ENCODE results near the gene ELMO1. TPM values are rescaled to one million over a fixed set of nuclear protein-coding genes. Genes with fewer than 3 reads are reported as not detected.

The ELMO1 gene
- total and polyA plus RNA-seq, 2 of the 13 experiments (the other 11 are each of a cell fraction or from before 2014, with no cell fraction given) = 0.11 to 0.17 TPM

GRCh38 chr7:36875794-36876193, 572.9 kb downstream of the ELMO1 start:
- H3K4me2 ChIP-seq (ENCODE audit: low read depth, low read length) = no peak overlapping the region
- intact Hi-C loops (cut with micrococcal nuclease; ENCODE audit: unreplicated experiment) = no loop called here
- TF ChIP-seq DPF2 (CRISPR knock-in tag; IDR thresholded peaks at IDR 0.05; ENCODE audit: borderline replicate concordance, low read depth) (no peak), ZNF687 (CRISPR knock-in tag; IDR thresholded peaks at IDR 0.05) (no peak), HNRNPH1 (optimal IDR thresholded peaks at IDR 0.05; ENCODE audit: low read depth, low read length) (no peak), ZBTB40 (IDR thresholded peaks at IDR 0.05) (no peak), ZBTB40 (CRISPR knock-in tag; IDR thresholded peaks at IDR 0.05) (no peak), ZMAT5 (CRISPR knock-in tag; IDR thresholded peaks at IDR 0.05; ENCODE audit: borderline replicate concordance, low read depth) (no peak), NCOA5 (CRISPR knock-in tag; IDR thresholded peaks at IDR 0.05) (no peak), ZBTB33 (CRISPR knock-in tag; IDR thresholded peaks at IDR 0.05) (no peak), ZNF768 (CRISPR knock-in tag; IDR thresholded peaks at IDR 0.05) (no peak), TEAD3 (CRISPR knock-in tag; optimal IDR thresholded peaks at IDR 0.05; ENCODE audit: borderline replicate concordance) (no peak)

More at GRCh38 chr7:36875794-36876193, 572.9 kb downstream of the ELMO1 start:
- no peak overlapping the region for H3K27ac ChIP-seq (ENCODE audit: extremely low read length, insufficient read depth, low read length)
- no TSS peak for BruUV-seq (replicated peaks)
- WGBS (ENCODE audit: low lambda C conversion rate) = no CpG with 5 or more reads among the region's 2 CpGs
- FAIRE-seq = no peak
- no peaks in the 10 kb centered on the region for H3K9me3 ChIP-seq (ENCODE audit: low read length)
- H3K4me1 ChIP-seq (ENCODE audit: insufficient read depth, low read length) = no peaks in the 10 kb centered on the region
- no peak overlapping the region for H3K4me3 ChIP-seq (replicated peaks in 1 of 3; ENCODE audit: insufficient read depth in 1 of 3, low read depth in 2 of 3, low read length in 3 of 3)
- no peak for DNase-seq (ENCODE audit: low spot score)
- no peak overlapping the region for H3K9ac ChIP-seq (ENCODE audit: insufficient read depth, low read depth, low read length)
- H2AFZ ChIP-seq (ENCODE audit: low read length) = no peak overlapping the region
- in situ Hi-C loops (cut with HindIII; ENCODE audit: extremely low pct_ligation_motif_present, low pct_unique_long_range_greater_than_20kb) = no loop called here
- H3K36me3 ChIP-seq (replicated peaks in 1 of 2; ENCODE audit: control insufficient read depth in 1 of 2, insufficient read depth in 2 of 2, low read length in 2 of 2) = no peaks in the 10 kb centered on the region
- ChIA-PET CTCF (ENCODE audit: low intra/inter-chr PET ratio, low total read pairs) (no interaction called here), POLR2A (no interaction called here)
- no peaks in the 10 kb centered on the region for H4K20me1 ChIP-seq (ENCODE audit: insufficient read depth, low read length)
- H3K27me3 ChIP-seq (ENCODE audit: control insufficient read depth in 1 of 2, insufficient read depth in 2 of 2, low read length in 2 of 2) = no peaks in the 10 kb centered on the region; a peak in 1 of 5 replicates
- no peak for ATAC-seq
- no peaks in the 10 kb centered on the region for H3K79me2 ChIP-seq (ENCODE audit: insufficient read depth, low read length)

Data from HepG2 (cell line).